HG03280 (cell line): Measurements from ENCODE around the gene PTGER3.

Experiments
- ATAC-seq: cut with Tn5 transposase; IDR thresholded peaks from one replicate; pipeline ENCODE4 v1.9.1; 2021; ENCODE audit warnings: mild to moderate bottlenecking, moderate library complexity; ENCODE audit not compliant: unreplicated experiment

The PTGER3 gene

DNA sequence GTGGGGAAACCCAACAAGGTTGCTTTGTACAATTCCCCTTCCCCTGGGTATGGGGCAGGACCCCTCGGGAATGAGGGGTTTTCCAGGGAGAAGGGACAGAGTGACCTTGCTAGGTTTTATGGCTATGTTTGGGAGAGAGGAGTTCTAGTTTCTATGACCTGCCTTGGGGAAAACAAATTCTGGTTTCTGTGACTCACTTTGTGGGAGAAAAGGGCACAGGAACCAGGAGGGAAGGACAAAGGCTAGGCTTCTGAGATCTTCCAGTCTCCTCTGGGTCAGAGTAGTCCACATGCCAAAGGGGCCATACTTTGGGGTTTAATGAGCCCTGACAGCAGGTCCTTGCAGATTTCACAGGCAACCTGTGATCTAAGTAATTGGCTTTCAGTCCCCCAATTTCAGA lies 5.5 kb upstream of the PTGER3 start:
- no peak for ATAC-seq

DNA sequence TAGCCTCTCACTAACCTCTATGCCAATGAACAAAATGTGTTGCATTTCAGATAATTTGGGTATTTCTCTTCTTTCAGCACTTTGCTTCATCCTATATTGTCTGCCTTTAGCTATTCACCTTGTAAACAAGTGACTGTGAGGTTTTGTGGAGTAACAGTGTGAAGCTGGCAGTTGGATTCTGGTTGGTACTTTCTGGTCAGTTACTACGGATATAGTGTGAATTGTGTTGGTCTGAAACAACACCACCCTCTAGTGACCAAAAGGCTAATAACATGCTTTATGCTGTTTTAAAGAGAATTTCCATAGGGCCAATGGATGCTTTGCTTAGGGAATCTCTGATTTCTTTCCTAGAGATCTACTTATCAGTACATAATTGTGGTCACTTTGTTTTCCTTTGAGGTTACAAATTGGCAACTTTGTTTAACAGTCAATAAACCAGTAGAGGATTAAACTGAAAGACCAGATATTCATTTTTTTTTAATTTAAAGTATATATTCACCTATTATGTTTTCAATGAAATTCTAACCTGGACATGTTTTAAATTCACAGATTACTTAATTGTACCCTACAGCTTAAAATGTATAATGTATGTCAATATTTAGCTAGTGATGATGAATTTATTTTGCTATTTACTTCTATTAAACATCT lies 2.5 kb upstream of the PTGER3 start:
- ATAC-seq, result peak; percentile 73

DNA sequence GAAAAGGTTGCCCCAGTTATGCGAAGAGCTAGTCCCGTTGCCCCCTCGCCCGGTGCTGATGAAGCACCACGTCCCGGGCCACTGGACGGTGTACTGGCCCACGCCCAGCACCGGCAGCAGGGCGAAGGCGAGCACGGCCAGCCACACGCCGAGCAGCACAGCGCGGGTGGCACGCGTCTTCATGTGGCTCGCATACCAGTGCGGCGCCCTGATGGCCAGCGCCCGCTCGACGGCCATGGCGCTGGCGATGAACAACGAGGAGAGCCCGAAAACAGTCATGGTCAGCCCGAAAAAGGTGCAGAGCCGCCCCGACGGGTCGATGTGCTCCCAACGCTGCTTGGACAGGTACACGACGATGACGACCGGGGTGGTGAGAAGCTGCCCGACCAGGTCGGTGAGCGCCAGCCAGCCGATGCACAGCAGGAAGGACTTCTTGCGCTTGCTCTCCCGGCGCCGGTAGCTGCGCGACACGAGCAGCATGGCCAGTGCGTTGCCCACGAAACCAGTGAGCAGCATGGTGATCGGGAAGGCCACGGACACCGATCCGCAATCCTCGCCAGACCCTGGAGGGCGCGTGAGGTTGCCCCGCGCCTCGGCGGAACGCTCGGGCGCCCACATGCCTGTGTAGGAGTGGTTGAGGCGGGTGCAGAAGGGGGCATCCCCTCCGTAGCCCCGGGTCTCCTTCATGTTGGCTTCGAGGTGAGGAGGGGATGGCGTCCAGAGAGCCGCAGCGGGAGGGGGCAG lies 553 bp downstream of the PTGER3 start:
- ATAC-seq, result no peak

DNA sequence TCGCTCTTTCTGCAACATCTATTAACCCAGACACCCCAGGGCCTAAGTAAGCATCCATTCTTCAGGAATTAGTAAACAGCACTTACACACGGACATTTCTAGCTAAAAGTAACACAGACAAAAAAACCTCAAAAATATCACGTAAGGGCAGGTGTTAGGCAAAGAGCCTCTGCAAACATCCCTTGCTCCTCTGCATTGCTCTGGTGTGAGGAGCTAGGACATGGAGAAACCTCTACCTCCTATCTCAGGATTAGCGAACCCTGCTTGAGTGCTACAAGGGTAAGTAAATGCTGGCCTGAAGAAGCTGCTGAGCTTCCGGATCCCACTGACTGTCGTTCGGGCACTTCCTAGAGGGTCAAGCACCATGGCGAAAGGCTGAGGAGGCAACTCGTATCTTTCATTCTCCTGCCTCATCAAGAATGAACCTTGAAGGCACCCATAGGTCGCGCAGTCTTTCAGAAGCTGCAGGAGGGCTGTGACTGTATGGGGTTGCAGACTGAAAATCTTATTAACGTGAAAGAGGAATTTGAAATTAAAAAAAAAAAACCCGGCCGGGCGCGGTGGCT lies 2.1 kb downstream of the PTGER3 start:
- ATAC-seq, result no peak

DNA sequence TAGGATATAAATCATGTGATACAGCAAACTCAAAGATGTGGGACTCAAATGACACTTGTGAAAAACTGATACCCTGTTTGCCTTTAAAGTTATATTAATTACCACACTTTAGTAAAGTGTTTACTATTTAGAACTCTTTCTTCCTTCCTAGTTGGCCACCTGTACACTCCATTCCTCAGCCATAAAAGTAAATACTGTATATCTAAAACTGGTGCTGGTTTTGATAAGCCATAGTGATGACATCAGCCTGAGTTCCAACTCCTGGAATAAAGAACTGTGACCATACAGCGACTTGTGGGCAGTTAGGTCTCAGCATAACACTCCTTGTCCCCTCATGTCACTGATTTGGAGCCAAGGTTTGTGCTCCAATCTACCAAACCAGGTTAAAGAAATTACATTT lies 2.8 kb downstream of the PTGER3 start:
- no peak for ATAC-seq

DNA sequence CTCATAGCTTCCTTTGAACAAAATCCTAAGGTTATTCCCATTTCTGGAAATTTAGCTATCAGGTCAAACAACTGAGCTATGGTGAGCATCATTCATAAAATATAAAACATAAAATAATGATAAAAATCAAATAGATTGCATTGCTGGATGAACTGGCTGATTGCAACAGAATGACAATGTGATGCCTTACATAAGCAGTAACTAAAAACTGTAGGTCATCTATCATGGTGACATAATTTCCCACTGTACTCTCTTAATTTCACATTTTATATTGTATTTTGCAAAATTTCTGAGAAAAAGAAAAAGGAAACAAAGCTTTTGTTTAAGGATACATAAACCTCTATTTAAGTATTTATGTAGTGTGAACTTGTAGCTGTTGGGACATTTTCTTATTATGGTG lies 4.6 kb downstream of the PTGER3 start:
- no peak for ATAC-seq

DNA sequence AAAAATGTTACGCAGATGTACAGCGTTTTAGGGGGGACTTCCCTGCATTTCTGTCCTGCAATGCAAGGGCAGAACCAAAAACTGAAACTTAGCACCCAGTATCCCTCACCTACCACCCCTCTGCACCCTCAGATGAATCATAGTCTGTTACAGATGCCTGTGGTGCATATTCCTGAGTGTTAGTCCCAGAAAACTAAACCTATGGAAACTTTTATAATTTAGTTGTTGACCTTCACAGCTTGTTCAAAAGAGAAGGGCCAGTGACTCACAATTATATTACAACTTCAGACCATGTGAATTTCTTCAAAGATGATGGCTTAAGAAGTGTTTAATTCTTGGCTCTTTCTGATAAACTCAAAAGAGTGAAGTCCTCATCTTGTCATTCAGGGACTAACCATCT lies 5.8 kb downstream of the PTGER3 start:
- no peak for ATAC-seq

DNA sequence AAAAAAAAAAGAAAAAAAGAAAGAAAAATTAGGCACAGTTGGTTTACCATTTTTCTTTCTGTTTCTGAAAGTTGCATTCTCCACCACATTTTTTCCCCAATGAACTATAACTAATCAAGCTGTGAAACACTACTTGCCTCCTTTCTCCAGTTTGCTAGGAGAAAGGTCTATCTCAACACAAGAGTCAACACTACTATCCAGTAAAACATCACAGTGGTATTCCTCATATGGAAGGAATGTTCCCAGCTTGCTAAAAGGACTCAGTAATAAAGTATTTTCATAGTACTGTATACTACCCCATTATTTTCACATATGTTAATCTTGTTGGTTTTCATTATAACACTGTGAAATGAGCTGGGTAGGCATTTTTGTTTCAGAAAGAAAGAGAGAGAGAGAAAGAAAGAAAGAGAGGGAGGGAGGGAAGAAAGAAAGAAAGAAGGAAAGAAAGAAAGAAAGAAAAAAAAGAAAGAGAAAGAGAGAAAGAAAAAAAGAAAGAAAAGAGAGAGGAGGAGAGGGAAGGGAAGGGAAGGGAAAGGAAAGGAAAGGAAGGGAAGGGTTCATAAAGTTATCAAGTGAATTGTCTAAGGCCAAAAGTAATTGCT lies 7.9 kb downstream of the PTGER3 start:
- ATAC-seq, result no peak

DNA sequence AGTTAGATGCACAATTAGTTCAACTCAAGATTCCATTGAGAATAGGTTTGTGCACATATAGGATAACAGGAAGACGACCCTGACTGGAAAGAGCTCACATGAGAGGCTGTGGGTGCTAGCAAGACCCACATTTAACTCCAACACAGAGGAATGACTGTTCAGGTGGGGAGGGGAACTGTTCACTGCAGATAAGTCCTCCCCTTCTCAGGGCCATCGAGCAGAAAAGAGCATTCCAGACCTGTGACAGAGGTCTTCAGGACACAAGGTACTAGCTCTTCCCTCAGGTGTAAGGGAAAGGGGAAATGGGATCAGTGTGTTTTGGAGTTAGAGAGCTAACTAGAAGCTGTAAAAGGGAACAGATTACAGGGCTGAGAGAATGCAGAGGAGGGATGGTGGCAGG lies 8.7 kb downstream of the PTGER3 start:
- no peak for ATAC-seq

DNA sequence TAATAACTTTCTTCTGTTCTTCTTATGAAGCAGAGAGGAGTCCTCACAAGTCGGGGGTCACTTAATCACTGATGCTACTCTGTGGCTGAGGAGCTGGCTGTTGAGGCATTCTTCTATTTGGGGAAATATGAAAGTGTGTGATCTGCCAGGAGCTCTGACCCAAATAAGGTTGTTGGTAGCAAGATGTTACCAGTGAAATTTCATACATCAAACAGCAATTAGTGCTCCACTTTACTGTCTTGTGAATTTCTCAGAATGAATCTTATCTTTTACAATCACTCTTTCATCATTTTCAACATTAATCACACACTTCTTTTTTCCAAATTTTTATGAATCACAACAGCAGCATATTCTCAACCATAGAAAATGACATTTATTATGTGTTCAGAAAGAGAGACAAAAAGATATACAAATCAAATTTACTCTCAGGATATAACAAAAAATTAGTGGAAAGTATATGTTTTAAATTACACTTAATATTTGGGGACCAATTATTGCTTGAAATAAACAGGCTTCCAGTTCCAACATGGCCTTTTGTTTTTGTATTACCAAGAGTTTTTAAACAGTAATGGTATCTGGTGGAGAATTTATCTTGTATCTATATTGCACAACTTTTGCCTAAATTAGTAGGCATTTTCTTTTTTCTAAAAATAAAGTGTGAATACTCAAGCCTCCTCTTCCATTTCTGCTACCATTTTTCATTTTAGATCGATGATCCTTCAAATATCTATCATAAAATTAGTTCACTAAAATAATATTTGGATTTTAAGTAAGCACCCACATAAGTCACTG lies 9.6 kb downstream of the PTGER3 start:
- no peak for ATAC-seq

DNA sequence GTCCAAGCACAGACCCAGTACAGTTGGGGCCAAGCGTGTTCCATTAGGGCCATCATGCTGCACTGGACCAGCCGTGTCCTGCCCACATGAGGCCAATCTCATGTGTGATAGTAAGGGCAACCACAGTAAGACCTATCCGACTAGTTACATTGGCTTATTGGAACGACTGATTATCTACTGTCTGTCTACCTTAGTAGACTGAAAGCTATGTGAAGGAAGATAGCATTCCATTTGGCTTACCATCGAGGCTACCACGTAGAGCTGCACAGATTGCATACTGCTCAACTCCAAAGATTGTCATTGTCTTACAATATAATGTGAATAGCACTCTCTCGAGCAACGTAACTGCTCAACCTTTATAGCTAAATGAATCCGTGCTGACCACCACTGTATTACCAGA lies 10.6 kb downstream of the PTGER3 start:
- no peak for ATAC-seq

DNA sequence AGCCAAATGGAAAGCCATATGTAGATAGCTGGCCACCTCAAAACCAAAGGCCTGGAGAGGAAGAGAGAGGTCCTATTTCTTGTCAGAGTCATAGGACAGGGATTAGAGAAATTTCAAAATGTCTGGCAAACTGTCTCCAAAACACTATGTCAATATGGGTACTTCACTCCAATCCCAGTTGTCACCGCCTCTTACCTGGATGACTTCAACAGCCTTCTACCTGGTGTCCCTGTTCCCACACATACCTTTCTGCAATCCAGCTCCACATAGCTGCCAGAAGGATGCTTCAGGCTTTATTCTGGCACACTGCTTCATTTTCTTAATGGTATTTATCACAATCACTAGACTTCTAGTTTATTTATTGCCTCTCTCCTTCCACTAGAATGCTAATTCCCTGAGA lies 14.5 kb downstream of the PTGER3 start:
- no peak for ATAC-seq

DNA sequence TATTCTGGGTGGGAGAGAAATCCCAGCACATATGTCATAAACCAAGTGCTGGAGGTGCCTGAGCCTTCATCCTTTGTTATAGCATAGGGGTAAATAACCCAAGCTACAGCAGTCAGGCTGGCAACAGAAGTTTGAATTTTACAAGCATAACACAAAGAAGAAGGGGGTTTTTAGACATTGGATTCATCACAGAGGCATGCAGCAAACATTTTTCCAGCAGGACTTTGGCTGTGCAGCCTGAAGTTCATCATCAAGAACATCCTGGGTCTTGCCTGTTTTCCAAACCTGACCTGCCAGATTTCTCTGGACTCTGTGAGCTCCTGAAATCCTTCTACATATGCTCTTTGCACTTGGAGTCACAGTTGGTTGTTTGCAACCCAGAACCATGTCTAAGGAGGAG lies 16.2 kb downstream of the PTGER3 start:
- ATAC-seq, result no peak

DNA sequence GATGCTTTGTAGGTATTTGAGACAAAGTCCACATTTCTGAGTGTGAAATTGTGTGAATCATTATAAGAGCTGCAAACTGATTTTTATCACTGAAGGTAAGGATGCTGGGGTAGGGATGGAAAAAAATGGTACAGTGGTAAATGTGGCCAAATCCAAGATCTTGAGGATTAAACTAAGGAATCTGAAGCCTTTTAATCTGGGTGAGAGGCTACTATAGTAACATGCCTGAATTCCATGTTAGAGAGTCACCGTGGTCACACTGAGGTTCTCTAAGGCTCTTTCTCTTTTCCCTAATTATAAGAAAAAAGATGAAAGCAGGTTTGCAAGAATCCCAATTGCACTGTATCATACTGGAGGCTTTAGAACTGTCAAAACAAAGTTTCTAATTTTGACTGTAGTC lies 17.6 kb downstream of the PTGER3 start:
- ATAC-seq, result no peak

DNA sequence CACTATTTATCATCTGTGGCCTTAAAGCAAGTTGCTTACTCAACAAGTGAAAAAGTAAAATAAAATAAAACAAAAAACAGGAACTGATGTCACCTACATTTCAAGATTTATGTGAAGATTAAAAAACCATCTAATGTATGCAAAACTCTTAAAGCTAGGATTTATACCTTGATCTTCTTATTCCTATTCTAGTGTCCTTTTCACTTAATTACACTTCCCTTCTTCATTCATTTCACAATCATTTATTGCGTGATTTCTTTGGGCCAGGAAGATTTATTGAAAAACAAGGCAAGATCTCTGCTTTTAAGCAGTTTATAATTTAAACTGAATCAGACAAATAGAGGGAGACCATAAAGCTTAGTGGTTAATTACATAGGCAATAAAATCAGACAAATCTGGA lies 18.6 kb downstream of the PTGER3 start:
- no peak for ATAC-seq

DNA sequence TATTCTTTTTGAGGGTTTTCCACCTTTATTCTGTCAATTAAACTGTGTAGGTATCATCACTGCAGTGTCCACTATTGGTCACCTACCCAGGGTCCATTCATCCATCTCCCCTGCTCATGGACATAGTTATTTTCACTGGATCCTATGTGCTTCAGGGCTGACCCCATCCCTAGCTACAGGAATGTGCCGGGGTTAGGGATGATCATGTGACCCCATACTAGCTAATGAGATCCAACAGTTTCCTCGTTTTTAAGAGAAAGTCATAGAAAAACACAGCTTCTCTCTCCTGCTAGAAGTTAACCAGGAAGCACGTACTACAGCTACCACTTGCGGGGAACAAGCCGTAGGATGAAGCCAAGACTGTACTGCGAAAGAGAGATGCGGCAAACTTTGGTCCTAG lies 19.6 kb downstream of the PTGER3 start:
- no peak for ATAC-seq

DNA sequence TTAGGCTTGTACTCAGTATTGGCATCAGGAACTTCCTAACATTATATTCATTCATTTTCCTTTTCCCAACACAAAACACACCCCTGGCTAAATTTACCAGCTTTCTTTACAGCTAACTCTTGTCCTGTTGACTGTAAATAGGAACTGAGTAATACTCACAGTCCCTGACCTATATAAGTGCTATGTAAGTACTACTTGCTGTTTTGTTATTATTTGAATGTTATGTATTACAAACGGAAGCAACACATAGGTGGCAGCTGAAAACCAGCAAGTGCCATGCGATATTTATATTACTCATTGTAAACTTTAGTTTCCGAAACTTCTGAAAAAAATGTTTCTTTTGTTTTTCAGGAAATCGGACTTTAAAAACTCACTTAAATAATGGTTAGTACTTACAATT lies 21.5 kb downstream of the PTGER3 start:
- ATAC-seq, result no peak

DNA sequence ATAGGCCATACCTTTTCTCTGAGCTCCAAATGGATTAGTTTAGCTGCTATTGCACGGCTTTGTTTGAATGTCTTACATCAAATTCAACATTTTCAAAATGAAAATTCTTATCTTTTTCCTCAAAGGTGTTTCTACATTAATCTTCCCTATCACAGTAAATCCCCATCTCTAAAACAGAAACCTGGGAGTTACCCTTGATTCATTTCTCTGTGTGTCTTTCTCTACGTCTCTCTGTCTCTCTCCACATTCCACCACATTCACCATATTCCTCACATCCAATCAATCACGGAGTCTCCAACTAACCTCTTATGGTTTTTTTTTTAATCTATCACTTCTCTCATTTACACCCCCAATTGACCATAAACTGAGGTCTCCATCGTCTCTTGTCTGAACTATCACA lies 24.1 kb downstream of the PTGER3 start:
- ATAC-seq, result no peak

DNA sequence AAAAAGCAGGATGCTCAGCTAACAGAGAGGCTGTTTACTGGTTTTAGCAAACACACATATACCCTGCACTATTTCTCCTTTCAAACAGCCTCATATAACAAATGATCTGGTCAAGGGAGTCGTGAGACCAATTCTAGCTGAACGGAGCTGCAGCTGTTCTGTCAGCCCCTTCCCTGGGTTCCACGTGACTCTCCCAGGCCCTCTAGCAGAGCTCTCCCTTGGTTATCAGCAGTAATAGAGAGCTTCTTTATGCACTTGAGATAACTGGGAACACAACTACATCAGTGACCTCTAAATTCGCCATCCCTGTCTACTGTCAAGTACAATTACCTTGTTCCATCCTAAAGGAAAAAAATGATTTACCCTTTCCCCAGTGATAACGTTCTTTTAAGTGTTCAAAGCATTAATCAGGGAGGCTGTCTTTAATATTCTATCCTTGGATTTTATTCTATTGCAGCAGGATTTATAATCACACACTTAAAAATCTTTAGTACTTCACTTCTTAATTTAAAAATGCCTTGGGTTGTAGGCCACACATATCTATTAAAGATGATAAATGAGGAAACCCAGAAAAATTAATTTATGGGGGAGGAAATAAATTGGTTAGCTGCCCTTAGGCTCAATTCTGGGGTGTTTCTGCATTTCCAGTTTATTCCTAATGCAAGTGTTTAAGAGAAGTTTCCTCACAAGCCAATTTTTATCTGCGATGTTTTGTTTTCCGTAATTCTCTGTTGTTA lies 28.2 kb downstream of the PTGER3 start:
- no peak for ATAC-seq

DNA sequence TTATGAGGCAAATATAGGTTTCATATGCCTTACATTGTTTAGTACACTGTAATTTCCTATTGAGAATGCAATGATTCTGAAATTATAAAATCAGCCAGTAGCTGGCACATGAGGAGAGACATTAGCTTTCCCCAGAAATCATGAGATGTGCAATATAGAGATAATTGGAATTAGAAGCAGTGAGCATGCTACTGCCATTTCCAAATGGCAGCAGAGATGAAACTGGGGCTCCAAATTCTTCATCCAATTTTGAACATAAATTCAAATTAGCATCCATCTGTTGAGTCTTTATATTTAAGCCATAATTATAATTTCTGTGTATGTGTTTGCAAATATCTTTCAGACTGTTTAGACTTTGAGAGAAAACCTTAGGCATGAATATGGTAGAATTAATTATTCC lies 28.8 kb downstream of the PTGER3 start:
- ATAC-seq, result no peak

DNA sequence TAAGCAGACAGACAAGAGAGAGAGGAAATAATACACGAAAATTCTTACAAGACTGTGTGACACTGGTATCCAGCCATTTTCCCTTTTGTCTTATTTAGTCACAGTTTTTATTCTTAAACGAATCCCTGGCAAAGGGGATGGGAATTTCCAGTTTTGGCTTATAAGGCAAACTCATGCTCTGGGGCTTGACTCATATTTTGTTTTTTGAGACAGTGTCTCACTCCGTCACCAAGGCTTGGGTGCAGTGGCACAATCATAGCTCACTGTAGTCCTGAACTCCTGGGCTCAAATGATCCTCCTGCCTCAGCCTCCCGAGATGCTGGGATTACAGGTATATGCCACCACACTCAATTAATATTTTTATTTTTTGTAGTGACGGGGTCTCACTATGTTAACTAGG lies 31.9 kb downstream of the PTGER3 start:
- no peak for ATAC-seq
